ENCODE results near the gene IL1RAPL2.

GRCh38 chrX:104968241-104968640 is 402.2 kb downstream of the IL1RAPL2 start:
- TF ChIP-seq CTCF (IDR thresholded peaks at IDR 0.05; ENCODE audit: low read depth, low read length, poor library complexity, severe bottlenecking) (no peak), EZH2phosphoT487 (IDR thresholded peaks at IDR 0.05; ENCODE audit: borderline replicate concordance, low read length) (no peak)

All from DOHH2 (cell line).